ENCODE data around the gene URM1.
A peak's percentile ranks its signal among the peaks of the same experiment; 100 is the strongest.

Gene URM1

DNA sequence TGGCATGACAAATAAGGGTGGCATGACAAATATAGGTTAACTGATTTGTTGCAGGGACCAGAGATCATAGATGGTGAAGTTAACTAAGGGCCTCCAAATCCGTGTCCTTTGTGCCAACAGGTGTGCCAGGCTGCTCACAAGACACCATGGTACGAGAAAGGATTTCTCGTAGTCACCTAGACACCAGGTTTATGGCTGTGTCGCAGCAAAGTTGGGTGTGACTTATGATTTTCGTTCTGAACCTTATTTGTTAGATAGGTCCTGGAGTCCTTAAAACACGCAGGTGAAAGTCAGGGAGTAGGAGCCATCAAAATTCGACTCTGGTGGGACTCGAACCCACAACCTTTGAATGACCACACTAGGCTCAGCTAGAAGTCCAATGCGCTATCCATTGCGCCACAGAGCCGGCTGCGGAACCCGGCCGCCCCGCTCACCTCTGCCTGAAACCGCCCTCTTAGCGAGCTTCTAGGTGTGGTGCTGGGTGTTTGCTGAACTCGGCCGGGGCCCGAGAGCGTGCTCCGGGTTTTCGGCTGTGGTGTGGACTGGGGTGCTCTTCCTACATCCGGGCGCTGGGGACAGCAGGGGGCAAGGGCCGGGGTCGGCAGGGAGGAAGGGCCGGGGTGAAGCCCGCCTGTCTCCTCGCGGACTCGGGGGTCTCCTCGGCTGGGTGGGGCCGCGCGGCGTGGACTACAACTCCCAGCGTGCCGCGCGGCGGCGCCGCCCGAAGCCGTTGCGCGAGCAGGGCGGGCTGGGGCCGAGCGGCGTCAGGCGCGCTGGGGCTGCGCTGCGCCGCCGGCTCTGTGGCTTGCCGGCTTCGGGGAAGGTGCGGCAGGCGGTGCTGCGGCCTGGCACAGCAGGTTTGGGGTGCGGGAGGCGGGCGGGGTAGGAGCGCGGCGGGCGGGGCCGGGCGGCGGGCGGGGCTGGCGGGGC is 31.1 kb upstream of the URM1 start, which contains the start of gene SLC27A4:
Gene SLC27A4, plus strand, starts transcription at position 767 of the 930 bp plus-strand sequence. CDS start 2,606 bp downstream, outside the sequence.
- TF ChIP-seq TEAD4 (IDR thresholded peaks at IDR 0.05) (peak; percentile 60; the same call in 1 of the 2 replicates), MAX (IDR thresholded peaks at IDR 0.05) (peak; percentile 64; the same call in 1 of the 2 replicates), EP300 (IDR thresholded peaks at IDR 0.05; ENCODE audit: borderline replicate concordance) (0 out of 2 replicates have a peak, but pooled peaks have one; percentile 41), ZBTB7A (IDR thresholded peaks at IDR 0.05; ENCODE audit: low read depth) (peak; percentile 90), TAF1 (IDR thresholded peaks at IDR 0.05; ENCODE audit: low read depth) (no peak; the same call in 1 of the 2 replicates), CEBPB (IDR thresholded peaks at IDR 0.05) (peak; percentile 76), RAD21 (IDR thresholded peaks at IDR 0.05; ENCODE audit: low read depth) (no peak), YY1 (IDR thresholded peaks at IDR 0.05; ENCODE audit: low read depth) (peak; percentile 53; the same call in 1 of the 2 replicates)
- TF ChIP-seq, protein P1, sequence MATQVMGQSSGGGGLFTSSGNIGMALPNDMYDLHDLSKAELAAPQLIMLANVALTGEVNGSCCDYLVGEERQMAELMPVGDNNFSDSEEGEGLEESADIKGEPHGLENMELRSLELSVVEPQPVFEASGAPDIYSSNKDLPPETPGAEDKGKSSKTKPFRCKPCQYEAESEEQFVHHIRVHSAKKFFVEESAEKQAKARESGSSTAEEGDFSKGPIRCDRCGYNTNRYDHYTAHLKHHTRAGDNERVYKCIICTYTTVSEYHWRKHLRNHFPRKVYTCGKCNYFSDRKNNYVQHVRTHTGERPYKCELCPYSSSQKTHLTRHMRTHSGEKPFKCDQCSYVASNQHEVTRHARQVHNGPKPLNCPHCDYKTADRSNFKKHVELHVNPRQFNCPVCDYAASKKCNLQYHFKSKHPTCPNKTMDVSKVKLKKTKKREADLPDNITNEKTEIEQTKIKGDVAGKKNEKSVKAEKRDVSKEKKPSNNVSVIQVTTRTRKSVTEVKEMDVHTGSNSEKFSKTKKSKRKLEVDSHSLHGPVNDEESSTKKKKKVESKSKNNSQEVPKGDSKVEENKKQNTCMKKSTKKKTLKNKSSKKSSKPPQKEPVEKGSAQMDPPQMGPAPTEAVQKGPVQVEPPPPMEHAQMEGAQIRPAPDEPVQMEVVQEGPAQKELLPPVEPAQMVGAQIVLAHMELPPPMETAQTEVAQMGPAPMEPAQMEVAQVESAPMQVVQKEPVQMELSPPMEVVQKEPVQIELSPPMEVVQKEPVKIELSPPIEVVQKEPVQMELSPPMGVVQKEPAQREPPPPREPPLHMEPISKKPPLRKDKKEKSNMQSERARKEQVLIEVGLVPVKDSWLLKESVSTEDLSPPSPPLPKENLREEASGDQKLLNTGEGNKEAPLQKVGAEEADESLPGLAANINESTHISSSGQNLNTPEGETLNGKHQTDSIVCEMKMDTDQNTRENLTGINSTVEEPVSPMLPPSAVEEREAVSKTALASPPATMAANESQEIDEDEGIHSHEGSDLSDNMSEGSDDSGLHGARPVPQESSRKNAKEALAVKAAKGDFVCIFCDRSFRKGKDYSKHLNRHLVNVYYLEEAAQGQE (IDR thresholded peaks at IDR 0.05; ENCODE audit: low read depth) = no peak

- no peak for TF ChIP-seq TEAD4 (IDR thresholded peaks at IDR 0.05)
- peak; percentile 46 for TF ChIP-seq ZBTB7A (IDR thresholded peaks at IDR 0.05; ENCODE audit: low read depth)
- TF ChIP-seq RAD21 (IDR thresholded peaks at IDR 0.05; ENCODE audit: low read depth) = no peak
These were observed 30.3 kb upstream of the URM1 start for GRCh38 chr9:128340691-128341434.

GRCh38 chr9:128341435-128341849 is 29.7 kb upstream of the URM1 start:
- TF ChIP-seq RAD21 (IDR thresholded peaks at IDR 0.05; ENCODE audit: low read depth) = peak; percentile 64
- no peak for TF ChIP-seq CEBPB (IDR thresholded peaks at IDR 0.05)

- TF ChIP-seq EGR1 (IDR thresholded peaks at IDR 0.05) = no peak
- TF ChIP-seq, protein P1 (IDR thresholded peaks at IDR 0.05; ENCODE audit: low read depth) = peak; percentile 71
- TF ChIP-seq FOXM1 (IDR thresholded peaks at IDR 0.05; ENCODE audit: borderline replicate concordance, low read depth) = no peak
These were observed 28.0 kb upstream of the URM1 start for GRCh38 chr9:128342971-128343680.

GRCh38 chr9:128343855-128344254 is 27.3 kb upstream of the URM1 start:
- no peak for TF ChIP-seq FOXM1 (IDR thresholded peaks at IDR 0.05; ENCODE audit: borderline replicate concordance, low read depth)
- no peak for TF ChIP-seq TEAD4 (IDR thresholded peaks at IDR 0.05)
- TF ChIP-seq, protein P1 (IDR thresholded peaks at IDR 0.05; ENCODE audit: low read depth) = no peak
- no peak for TF ChIP-seq NFIC (IDR thresholded peaks at IDR 0.05)
- TF ChIP-seq YY1 (IDR thresholded peaks at IDR 0.05; ENCODE audit: low read depth) = no peak
- TF ChIP-seq EP300 (IDR thresholded peaks at IDR 0.05; ENCODE audit: borderline replicate concordance) = no peak
- TF ChIP-seq RAD21 (IDR thresholded peaks at IDR 0.05; ENCODE audit: low read depth) = no peak
- TF ChIP-seq TAF1 (IDR thresholded peaks at IDR 0.05; ENCODE audit: low read depth) = no peak
- no peak for TF ChIP-seq MAX (IDR thresholded peaks at IDR 0.05)
- no peak for TF ChIP-seq EGR1 (IDR thresholded peaks at IDR 0.05)
- TF ChIP-seq, protein P2, sequence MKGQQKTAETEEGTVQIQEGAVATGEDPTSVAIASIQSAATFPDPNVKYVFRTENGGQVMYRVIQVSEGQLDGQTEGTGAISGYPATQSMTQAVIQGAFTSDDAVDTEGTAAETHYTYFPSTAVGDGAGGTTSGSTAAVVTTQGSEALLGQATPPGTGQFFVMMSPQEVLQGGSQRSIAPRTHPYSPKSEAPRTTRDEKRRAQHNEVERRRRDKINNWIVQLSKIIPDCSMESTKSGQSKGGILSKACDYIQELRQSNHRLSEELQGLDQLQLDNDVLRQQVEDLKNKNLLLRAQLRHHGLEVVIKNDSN (IDR thresholded peaks at IDR 0.05) = no peak
- no peak for TF ChIP-seq ZBTB7A (IDR thresholded peaks at IDR 0.05; ENCODE audit: low read depth)
- no peak for TF ChIP-seq TCF12 (IDR thresholded peaks at IDR 0.05; ENCODE audit: low read depth)
- TF ChIP-seq CREB1 (IDR thresholded peaks at IDR 0.05; ENCODE audit: low read depth) = no peak
- no peak for TF ChIP-seq CEBPB (IDR thresholded peaks at IDR 0.05)
